HFF-Myc (cell line): Measurements from ENCODE around the gene SLC19A3.
"Not testable (repeated sequence)": the region's sequence is repeated elsewhere in the genome, so short reads cannot be mapped to it uniquely, and the experiment has no call there.

Experiments
- DNase-seq: peaks from one replicate; pipeline ENCODE4 v3.0.0-alpha.2; 2011; ENCODE audit warnings: low read depth; ENCODE audit errors: extremely low read depth
- H3K4me3 ChIP-seq: replicated peaks from 2 replicates; pipeline ENCODE4 v1.5.1; 2011; ENCODE audit warnings: low read depth, mild to moderate bottlenecking, control low read depth, low read length
- CTCF ChIP-seq: IDR thresholded peaks from 2 replicates; pipeline ENCODE4 v1.5.1; 2012; ENCODE audit warnings: mild to moderate bottlenecking, low read depth, low read length, control low read depth; ENCODE audit errors: missing control alignments

Gene SLC19A3

GRCh38 chr2:227748079-227748478 is 30.3 kb upstream of the SLC19A3 start:
- no peak overlapping the region for H3K4me3 ChIP-seq
- TF ChIP-seq CTCF, result peak; percentile 63

GRCh38 chr2:227745594-227745993 is 27.8 kb upstream of the SLC19A3 start, which contains the start of gene SCYGR8:
Gene SCYGR8 (plus strand): TSS chr2:227745894. CDS start chr2:227745894, 0 bp downstream.
- H3K4me3 ChIP-seq, result no peak within 1 kb of the TSS
- DNase-seq, result no peak
- TF ChIP-seq CTCF, result no peak

More at GRCh38 chr2:227748079-227748478, 30.3 kb upstream of the SLC19A3 start:
- DNase-seq, result no peak

- DNase-seq, H3K4me3 ChIP-seq: not testable (repeated sequence)
- peak; percentile 7 for TF ChIP-seq CTCF
These were observed 22.9 kb upstream of the SLC19A3 start for GRCh38 chr2:227740705-227741104.

GRCh38 chr2:227739351-227739750 is 21.5 kb upstream of the SLC19A3 start:
- TF ChIP-seq CTCF, result no peak
- DNase-seq, result no peak
- H3K4me3 ChIP-seq, result no peak overlapping the region

- DNase-seq, result no peak
- no peak within 1 kb of the TSS for H3K4me3 ChIP-seq
- no peak for TF ChIP-seq CTCF
These were observed 10.2 kb upstream of the SLC19A3 start, which contains the start of gene SCYGR7 for GRCh38 chr2:227728035-227728434. Gene SCYGR7 (plus strand): TSS chr2:227728335. CDS start chr2:227728335, 0 bp downstream.

- no peak for TF ChIP-seq CTCF
- no peak within 1 kb of the TSS for H3K4me3 ChIP-seq
- DNase-seq, result no peak
These were observed 6.7 kb upstream of the SLC19A3 start, which contains the start of gene SCYGR6 for GRCh38 chr2:227724394-227725039. Gene SCYGR6 (minus strand): TSS chr2:227724757. CDS start chr2:227724757, 0 bp downstream.

- not testable (repeated sequence) for DNase-seq, H3K4me3 ChIP-seq
These were observed 5.0 kb upstream of the SLC19A3 start for GRCh38 chr2:227722821-227723220.
